Lower lobe of right lung (tissue), 2 donors: ENCODE results near the gene EMC9. TPM values are rescaled to one million over a fixed set of nuclear protein-coding genes. Genes with fewer than 3 reads are reported as not detected.

ENCODE experiments used
- ATAC-seq, 2 donors: fragments of 200-7000 bp; cut with Tn5 transposase; one replicate each; pipeline ENCODE4 v1.9.1; 2020 to 2022; ENCODE audit warnings: mild to moderate bottlenecking in 2 of 2, moderate library complexity in 2 of 2
- DNase-seq: peaks from one replicate; pipeline ENCODE4 v3.0.0-alpha.2; 2020
- H3K27ac ChIP-seq: fragments of 200-600 bp; one replicate; pipeline ENCODE4 v1.8.0; 2022
- H3K27me3 ChIP-seq: fragments of 200-600 bp; one replicate; pipeline ENCODE4 v1.8.0; 2022; ENCODE audit warnings: low read depth
- H3K36me3 ChIP-seq: fragments of 200-600 bp; one replicate; pipeline ENCODE4 v1.8.0; 2022; ENCODE audit warnings: mild to moderate bottlenecking
- H3K4me1 ChIP-seq: fragments of 200-600 bp; one replicate; pipeline ENCODE4 v1.8.0; 2022
- H3K4me3 ChIP-seq: fragments of 200-600 bp; one replicate; pipeline ENCODE4 v1.8.0; 2022; ENCODE audit warnings: mild to moderate bottlenecking
- H3K9me3 ChIP-seq: fragments of 200-600 bp; one replicate; pipeline ENCODE4 v1.8.0; 2022
- intact Hi-C: fragments of 100-400 bp; cut with DNase I; formaldehyde crosslinking; loops from one replicate; pipeline ENCODE4 v1.11.0; 2022
- total RNA-seq: library from RNA; stranded (reverse); fragmentation: NEBNext Ultra II Directional; extraction: Animal tissue kit (Norgen Biotek cat#: 25700); gene quantifications from one replicate; pipeline ENCODE4 v1.2.1, GENCODE V29; 2021
- TF ChIP-seq, protein P1 (sequence below): fragments of 200-600 bp; IDR thresholded peaks from one replicate; pipeline ENCODE4 v1.8.0; 2022; ENCODE audit warnings: antibody characterized with exemption, mild to moderate bottlenecking
- donor health status: DM: no; HTN: yes; CAD: no; lungs with severe emphysema.

EMC9 gene
- total RNA-seq, 1 donor from 2014 or later, result 9.3 TPM

DNA sequence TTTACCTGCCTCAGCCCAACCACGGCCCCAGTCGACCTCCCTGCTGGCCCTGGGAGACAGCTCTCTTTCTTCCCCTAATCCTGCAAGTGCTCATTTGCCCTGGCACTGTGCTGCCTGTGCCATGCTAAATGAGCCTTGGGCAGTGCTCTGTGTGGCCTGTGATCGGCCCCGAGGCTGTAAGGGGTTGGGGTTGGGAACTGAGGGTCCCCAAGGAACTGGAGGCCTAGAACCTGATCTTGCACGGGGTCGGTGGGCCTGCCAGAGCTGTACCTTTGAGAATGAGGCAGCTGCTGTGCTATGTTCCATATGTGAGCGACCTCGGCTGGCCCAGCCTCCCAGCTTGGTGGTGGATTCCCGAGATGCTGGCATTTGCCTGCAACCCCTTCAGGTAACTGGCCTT is 8.7 kb upstream of the EMC9 start:
- TF ChIP-seq, protein P1, sequence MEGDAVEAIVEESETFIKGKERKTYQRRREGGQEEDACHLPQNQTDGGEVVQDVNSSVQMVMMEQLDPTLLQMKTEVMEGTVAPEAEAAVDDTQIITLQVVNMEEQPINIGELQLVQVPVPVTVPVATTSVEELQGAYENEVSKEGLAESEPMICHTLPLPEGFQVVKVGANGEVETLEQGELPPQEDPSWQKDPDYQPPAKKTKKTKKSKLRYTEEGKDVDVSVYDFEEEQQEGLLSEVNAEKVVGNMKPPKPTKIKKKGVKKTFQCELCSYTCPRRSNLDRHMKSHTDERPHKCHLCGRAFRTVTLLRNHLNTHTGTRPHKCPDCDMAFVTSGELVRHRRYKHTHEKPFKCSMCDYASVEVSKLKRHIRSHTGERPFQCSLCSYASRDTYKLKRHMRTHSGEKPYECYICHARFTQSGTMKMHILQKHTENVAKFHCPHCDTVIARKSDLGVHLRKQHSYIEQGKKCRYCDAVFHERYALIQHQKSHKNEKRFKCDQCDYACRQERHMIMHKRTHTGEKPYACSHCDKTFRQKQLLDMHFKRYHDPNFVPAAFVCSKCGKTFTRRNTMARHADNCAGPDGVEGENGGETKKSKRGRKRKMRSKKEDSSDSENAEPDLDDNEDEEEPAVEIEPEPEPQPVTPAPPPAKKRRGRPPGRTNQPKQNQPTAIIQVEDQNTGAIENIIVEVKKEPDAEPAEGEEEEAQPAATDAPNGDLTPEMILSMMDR, result no peak
- DNase-seq (no peak), ATAC-seq (no peak)
- H3K27ac ChIP-seq, result no peak overlapping the region
- H3K4me3 ChIP-seq, result no peak overlapping the region
- no peaks in the 10 kb centered on the region for H3K27me3 ChIP-seq
- peaks cover 34% of the 10 kb centered on the region for H3K4me1 ChIP-seq
- intact Hi-C loops, result no loop called here
- H3K9me3 ChIP-seq, result no peaks in the 10 kb centered on the region
- H3K36me3 ChIP-seq, result peaks cover 69% of the 10 kb centered on the region

DNA sequence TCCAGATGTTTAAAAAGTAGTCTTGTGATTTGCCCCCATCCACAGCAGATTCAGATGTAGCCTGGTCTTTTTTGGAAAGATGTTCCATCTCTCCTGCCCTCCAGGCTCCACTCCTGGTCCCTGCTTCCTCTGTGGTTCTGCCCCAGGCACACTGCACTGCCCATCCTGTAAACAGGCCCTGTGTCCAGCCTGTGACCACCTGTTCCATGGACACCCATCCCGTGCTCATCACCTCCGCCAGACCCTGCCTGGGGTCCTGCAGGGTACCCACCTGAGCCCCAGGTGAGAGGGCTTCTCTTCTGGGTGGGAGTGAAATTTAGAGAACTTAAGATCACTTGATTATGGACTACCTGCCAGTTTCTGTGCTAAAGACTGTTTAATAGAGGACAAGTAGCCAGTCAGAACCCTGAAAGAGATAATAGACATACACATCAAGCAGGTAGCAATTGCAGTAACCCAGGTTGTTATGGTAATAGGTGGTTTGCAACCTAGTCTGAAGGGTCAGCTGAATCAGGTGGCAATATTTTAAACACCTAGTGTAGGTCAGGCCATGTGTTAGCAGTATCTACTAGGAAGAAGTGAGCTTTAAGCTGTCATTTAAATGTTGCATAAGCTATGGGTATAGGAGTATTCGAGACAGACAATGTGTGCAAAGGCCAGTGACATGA is 8.0 kb upstream of the EMC9 start:
- no peaks in the 10 kb centered on the region for H3K9me3 ChIP-seq
- H3K27ac ChIP-seq, result no peak overlapping the region
- TF ChIP-seq, protein P1, result no peak
- ATAC-seq (no peak), DNase-seq (no peak)
- H3K36me3 ChIP-seq, result peaks cover 69% of the 10 kb centered on the region
- no peaks in the 10 kb centered on the region for H3K27me3 ChIP-seq
- no peak overlapping the region for H3K4me3 ChIP-seq
- H3K4me1 ChIP-seq, result peaks cover 36% of the 10 kb centered on the region
- intact Hi-C loops, result no loop called here

DNA sequence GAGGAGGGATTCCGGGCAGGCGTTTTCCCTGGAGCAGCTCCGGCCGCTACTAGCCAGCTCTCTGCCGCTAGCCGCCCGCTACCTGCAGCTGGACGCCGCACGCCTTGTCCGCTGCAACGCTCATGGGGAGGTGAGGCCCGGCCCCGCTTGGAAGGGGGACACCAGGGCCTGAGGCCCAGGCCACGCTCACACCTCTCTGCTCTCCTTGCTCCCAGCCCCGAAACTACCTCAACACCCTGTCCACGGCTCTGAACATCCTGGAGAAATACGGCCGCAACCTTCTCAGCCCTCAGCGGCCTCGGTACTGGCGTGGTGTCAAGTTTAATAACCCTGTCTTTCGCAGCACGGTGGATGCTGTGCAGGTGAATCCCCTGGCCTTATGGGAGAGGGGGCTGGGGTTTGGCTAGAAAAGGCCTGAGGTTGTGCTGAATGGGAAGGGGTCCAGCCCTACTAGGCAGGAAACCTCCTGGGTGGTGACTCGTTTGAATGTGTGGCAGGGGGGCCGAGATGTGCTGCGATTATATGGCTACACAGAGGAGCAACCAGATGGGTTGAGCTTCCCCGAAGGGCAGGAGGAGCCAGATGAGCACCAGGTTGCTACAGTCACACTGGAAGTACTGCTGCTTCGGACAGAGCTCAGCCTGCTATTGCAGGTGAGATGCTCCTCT is 6.5 kb upstream of the EMC9 start:
- H3K27ac ChIP-seq, result peak overlapping the region; percentile 90
- peaks cover 67% of the 10 kb centered on the region for H3K36me3 ChIP-seq
- peak; percentile 65 for DNase-seq
- H3K9me3 ChIP-seq, result no peaks in the 10 kb centered on the region
- H3K4me1 ChIP-seq, result peaks cover 36% of the 10 kb centered on the region
- peak overlapping the region; percentile 97 for H3K4me3 ChIP-seq
- peak in 1 of 2 donors; percentile 0 for ATAC-seq
- TF ChIP-seq, protein P1, result no peak
- H3K27me3 ChIP-seq, result no peaks in the 10 kb centered on the region
- intact Hi-C loops, result no loop called here

DNA sequence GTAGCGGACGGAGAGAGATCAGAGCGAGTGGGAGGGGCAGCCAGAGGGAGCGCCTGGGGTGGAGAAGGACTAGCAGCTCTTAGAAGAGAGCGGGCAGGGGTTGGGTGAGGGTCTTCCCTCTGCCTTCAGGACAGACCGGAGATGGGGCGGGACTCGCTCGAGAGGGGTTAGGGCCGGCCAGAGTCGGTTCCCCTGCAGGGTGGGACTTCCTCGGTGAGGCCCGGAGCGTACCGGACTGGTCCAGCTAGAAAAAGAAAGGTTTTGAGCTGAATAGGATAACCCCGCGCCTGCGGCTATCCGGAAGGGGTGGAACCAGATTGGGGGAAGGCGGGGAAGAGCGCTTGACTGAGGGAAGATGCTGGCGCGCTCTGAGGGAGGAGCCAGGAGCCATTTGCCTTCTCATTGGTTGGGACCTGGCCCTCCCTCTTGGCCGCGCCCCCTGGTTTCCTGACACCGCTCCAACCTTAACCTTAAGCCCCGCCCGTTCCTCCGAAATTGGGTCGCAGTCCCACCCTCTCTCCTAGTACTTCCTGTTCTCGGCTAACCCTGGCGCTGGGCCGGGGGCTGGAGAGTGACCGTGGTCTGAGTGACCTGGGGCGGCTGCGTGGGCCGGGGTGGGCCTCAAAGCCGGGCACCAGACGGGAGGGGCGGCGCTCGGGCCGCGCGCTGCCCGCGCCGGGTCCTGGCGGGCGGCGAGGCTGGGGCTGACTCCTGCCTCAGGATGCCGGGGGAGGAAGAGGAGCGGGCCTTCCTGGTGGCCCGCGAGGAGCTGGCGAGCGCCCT is 5.8 kb upstream of the EMC9 start, which contains the start of gene RNF31:
Gene RNF31 (plus strand): TSS at position 521 of the 783 bp plus-strand sequence. CDS start 201 bp downstream, at position 722.
- intact Hi-C loops, result no loop called here
- DNase-seq (peak; percentile 99), ATAC-seq (peak; percentile 96 to 97)
- H3K9me3 ChIP-seq, result no peaks in the 10 kb centered on the region
- peak within 1 kb of the TSS; percentile 90 for H3K27ac ChIP-seq
- peak within 1 kb of the TSS; percentile 97 for H3K4me3 ChIP-seq
- peaks cover 39% of the 10 kb centered on the region for H3K4me1 ChIP-seq
- H3K36me3 ChIP-seq, result peaks cover 59% of the 10 kb centered on the region
- TF ChIP-seq, protein P1, result no peak
- H3K27me3 ChIP-seq, result no peaks in the 10 kb centered on the region

DNA sequence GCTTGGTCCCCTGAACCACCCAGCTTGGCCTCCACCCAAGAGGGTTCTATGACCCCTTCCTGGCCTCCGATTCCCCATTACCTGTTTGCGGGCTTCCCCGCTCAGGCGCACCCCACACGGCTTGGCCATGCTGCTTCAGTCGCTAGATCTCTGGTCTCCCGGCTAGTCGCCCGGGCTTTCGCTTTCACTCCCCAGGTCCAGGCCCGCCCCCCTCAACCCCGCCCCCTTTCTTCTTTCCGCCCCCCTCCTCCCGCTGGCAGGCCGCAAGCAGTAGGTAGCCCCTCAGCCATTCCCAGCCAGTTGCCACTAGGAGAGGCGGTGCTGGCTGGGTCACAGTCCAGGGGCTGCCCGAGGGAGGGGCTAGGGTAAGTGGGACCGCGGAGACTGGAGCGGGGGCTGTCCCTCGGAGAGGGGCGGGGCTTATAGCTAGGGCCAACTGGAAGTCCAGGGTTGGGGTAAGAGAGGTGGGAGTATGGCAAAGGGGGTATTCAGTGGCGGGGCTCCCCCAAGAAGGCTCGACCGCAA is 5.1 kb upstream of the EMC9 start, which contains the start of gene PSME2:
Gene PSME2 (minus strand): TSS at position 158 of the 525 bp plus-strand sequence. CDS start 29 bp downstream, at position 129.
- Histone ChIP-seq H3K9me3 (no peaks in the 10 kb centered on the region), H3K27me3 (no peaks in the 10 kb centered on the region), H3K36me3 (peaks cover 53% of the 10 kb centered on the region), H3K27ac (peak within 1 kb of the TSS; percentile 90), H3K4me1 (peaks cover 44% of the 10 kb centered on the region), H3K4me3 (peak within 1 kb of the TSS; percentile 97)
- DNase-seq, result peak; percentile 96
- peak; percentile 91 to 92 for ATAC-seq
- TF ChIP-seq, protein P1, result no peak
- intact Hi-C loops, result no loop called here
